ENCODE data around the gene SYNC.
A peak's percentile ranks its signal among the peaks of the same experiment; 100 is the strongest.
"Not testable (repeated sequence)": the region's sequence is repeated elsewhere in the genome, so short reads cannot be mapped to it uniquely, and the experiment has no call there.

The SYNC gene

DNA sequence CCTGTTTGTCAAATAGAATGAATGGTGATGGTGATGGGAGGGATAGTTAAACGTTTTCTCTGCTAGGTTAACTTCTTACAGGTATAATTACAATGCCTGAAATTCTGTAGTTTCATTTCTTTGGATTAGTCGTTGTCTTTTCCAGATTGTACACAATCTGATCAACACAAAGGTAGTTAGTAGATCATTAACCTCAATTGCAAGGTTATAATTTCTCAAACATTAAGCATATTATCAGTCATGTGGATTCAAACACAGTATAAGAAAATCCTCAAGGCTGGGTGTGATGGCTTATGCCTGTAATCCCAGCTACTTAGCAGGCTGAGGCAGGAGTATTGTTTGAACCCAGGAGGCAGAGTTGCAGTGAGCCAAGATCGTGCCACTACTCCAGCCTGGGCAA lies 20.6 kb downstream of the SYNC start:
- Mint-ChIP-seq H3K27me3 (no peaks in the 10 kb centered on the region), H3K4me3 (no peak overlapping the region), H3K27ac (no peak overlapping the region), H3K4me1 (peaks cover 16% of the 10 kb centered on the region), H3K9me3 (no peaks in the 10 kb centered on the region)
- no peak for DNase-seq
- no peak for ATAC-seq

- DNase-seq (no peak), ATAC-seq (no peak)
- H3K27ac Mint-ChIP-seq = peak overlapping the region in 1 of 2 donors; percentile 34
- H3K9me3 Mint-ChIP-seq = no peaks in the 10 kb centered on the region
- peaks cover 16% of the 10 kb centered on the region for H3K4me1 Mint-ChIP-seq
- H3K27me3 Mint-ChIP-seq = no peaks in the 10 kb centered on the region
- H3K4me3 Mint-ChIP-seq = no peak overlapping the region
Measured at GRCh38 chr1:32681509-32681908, 21.1 kb downstream of the SYNC start.

- no peak overlapping the region for H3K4me3 Mint-ChIP-seq
- no peaks in the 10 kb centered on the region for H3K9me3 Mint-ChIP-seq
- no peak for ATAC-seq
- H3K27me3 Mint-ChIP-seq = no peaks in the 10 kb centered on the region
- no peak overlapping the region for H3K27ac Mint-ChIP-seq
- H3K4me1 Mint-ChIP-seq = peaks cover 16% of the 10 kb centered on the region
- DNase-seq = no peak
Measured at GRCh38 chr1:32680642-32681041, 21.9 kb downstream of the SYNC start.

- H3K27ac Mint-ChIP-seq, H3K4me3 Mint-ChIP-seq, H3K27me3 Mint-ChIP-seq, ATAC-seq, DNase-seq, H3K9me3 Mint-ChIP-seq: not testable (repeated sequence)
- H3K4me1 Mint-ChIP-seq = peaks cover 16% of the 10 kb centered on the region
Measured at GRCh38 chr1:32679993-32680392, 22.6 kb downstream of the SYNC start.

DNA sequence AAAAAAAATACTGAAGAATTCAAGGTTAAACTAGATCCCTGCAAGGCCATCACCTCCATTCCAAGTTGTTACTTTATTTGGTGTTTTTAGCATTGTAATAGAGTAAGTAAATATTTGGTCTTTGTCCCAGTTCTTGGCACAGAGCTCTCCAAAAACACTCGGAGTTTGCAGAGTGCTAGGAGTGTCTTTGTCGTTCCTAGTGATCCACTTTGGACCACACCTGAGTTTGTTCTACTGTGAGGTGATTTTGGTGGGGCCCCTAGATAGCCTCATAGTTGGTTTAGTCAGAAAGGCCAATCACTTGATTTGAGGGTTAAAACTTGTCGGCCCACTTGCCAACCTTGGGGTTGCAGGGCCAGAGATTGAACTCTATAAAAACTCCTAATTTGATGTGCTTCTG lies 25.6 kb downstream of the SYNC start:
- no peak for DNase-seq
- no peaks in the 10 kb centered on the region for H3K27me3 Mint-ChIP-seq
- H3K9me3 Mint-ChIP-seq = no peaks in the 10 kb centered on the region
- H3K4me3 Mint-ChIP-seq = no peak overlapping the region
- no peak for ATAC-seq
- no peak overlapping the region for H3K27ac Mint-ChIP-seq
- no peaks in the 10 kb centered on the region for H3K4me1 Mint-ChIP-seq

DNA sequence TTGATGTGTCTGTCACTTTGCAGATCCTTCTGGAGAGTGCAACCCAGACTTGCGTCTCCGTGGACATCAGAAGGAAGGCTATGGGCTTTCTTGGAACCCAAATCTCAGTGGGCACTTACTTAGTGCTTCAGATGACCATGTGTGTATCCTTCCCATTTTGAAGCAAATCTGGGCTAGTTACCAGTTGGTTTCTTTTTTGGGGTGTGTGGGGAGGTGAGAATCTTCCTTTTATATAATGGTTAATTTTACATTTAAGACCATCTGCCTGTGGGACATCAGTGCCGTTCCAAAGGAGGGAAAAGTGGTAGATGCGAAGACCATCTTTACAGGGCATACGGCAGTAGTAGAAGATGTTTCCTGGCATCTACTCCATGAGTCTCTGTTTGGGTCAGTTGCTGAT lies 33.9 kb downstream of the SYNC start:
- not testable (repeated sequence) for H3K4me1 Mint-ChIP-seq, H3K27ac Mint-ChIP-seq, H3K4me3 Mint-ChIP-seq, H3K27me3 Mint-ChIP-seq, H3K9me3 Mint-ChIP-seq, ATAC-seq, DNase-seq

DNA sequence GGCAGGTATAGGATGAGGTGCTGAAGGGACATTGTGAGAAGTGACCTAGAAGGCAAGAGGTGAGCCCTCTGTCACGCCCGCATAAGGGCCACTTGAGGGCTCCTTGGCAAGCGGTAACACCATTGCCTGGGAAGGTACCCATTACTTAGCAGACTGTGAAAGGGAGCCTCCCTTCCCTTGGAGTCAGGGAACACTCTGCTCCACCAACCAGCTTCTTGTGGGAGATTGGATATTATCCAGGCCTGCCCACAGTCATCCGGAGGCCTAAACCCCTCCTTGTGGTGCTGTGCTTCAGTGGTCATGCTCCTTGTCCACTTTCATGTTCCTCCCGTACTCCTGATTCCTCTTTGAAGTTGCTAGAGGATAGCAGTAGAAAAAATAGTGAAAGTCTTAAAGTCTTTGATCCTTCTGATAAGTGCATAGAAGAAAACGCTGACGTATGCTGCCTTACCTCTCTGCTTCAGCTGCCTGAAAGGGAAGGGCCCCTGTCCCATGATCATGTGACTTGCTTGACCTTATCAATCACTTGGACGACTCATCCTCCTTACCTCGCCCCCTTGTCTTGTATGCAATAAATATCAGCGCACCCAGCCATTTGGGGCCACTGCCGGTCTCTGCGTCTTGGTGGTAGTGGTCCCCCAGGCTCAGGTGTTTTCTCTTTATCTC lies 35.5 kb downstream of the SYNC start:
- Mint-ChIP-seq H3K27ac (no peak overlapping the region), H3K9me3 (no peaks in the 10 kb centered on the region), H3K27me3 (no peaks in the 10 kb centered on the region), H3K4me1 (peaks cover 6% of the 10 kb centered on the region), H3K4me3 (no peak overlapping the region)
- ATAC-seq (no peak), DNase-seq (no peak)

DNA sequence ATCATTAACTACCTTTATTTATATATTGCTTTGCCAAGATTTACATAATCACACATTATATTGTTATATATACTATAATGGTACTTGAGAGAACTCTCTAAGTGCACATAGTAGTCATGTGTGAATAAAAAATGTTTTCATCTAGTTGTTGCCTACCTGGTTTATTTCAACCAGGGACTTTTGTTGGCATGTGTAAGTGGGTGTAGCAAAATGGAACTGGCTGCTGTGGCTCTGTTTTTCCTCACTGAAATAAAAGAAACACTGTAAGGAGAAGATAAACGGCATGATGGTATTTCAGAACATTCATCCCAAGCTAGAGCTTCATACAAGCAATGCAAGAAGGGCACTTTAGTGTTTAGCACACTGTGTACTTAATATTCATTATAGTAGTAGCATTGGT lies 36.7 kb downstream of the SYNC start:
- H3K27me3 Mint-ChIP-seq = no peaks in the 10 kb centered on the region
- peaks cover 7% of the 10 kb centered on the region for H3K4me1 Mint-ChIP-seq
- no peaks in the 10 kb centered on the region for H3K9me3 Mint-ChIP-seq
- ATAC-seq (no peak), DNase-seq (no peak)
- H3K27ac Mint-ChIP-seq = no peak overlapping the region
- no peak overlapping the region for H3K4me3 Mint-ChIP-seq

- no peaks in the 10 kb centered on the region for H3K27me3 Mint-ChIP-seq
- H3K27ac Mint-ChIP-seq = no peak overlapping the region
- H3K4me3 Mint-ChIP-seq = no peak overlapping the region
- ATAC-seq (no peak), DNase-seq (no peak)
- H3K9me3 Mint-ChIP-seq = no peaks in the 10 kb centered on the region
- peaks cover 57% of the 10 kb centered on the region for H3K4me1 Mint-ChIP-seq
Measured at GRCh38 chr1:32659581-32659980, 43.0 kb downstream of the SYNC start.

DNA sequence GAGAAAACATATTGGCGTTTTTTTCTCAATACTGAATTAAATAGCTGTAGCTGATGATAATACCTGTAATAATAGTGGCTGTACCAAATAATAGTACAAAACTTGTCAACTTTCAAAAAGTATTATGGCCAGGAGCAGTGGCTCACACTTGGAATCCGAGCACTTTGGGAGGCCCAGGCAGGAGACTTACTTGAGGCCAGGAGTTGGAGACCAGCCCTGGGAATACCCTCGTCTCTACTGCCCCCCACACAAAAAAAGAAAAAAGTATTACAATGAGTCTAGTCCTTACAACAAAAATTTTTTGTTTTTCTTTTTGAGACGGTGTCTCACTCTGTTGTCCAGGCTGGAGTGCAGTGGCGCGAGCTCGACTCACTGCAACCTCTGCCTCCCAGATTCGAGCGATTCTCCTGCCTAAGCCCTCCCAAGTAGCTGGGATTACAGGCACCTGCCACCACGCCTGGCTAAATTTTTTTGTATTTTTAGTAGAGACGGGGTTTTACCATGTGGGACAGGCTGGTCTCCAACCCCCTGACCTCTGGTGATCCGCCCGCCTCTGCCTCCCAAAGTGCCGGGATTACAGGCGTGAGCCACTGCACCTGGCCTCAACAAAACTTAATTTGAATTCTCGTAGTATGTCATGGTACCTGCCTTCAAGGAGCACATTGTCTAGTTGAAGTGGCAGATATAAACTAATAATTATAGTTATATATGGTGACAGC lies 50.2 kb downstream of the SYNC start:
- ATAC-seq = no peak
- peak overlapping the region; percentile 99 to 100 for H3K27ac Mint-ChIP-seq
- peaks cover 69% of the 10 kb centered on the region for H3K4me1 Mint-ChIP-seq

GRCh38 chr1:32651461-32652073 lies 51.0 kb downstream of the SYNC start:
- Mint-ChIP-seq H3K4me1 (peaks cover 63% of the 10 kb centered on the region), H3K27me3 (no peaks in the 10 kb centered on the region), H3K4me3 (peak overlapping the region; percentile 88 to 91), H3K9me3 (no peaks in the 10 kb centered on the region), H3K27ac (peak overlapping the region; percentile 99 to 100)
- peak; percentile 22 for ATAC-seq
- no peak for DNase-seq

More for the DNA sequence above, 50.2 kb downstream of the SYNC start:
- DNase-seq = no peak
- no peaks in the 10 kb centered on the region for H3K27me3 Mint-ChIP-seq
- H3K4me3 Mint-ChIP-seq = peak overlapping the region; percentile 88 to 91
- H3K9me3 Mint-ChIP-seq = no peaks in the 10 kb centered on the region

DNA sequence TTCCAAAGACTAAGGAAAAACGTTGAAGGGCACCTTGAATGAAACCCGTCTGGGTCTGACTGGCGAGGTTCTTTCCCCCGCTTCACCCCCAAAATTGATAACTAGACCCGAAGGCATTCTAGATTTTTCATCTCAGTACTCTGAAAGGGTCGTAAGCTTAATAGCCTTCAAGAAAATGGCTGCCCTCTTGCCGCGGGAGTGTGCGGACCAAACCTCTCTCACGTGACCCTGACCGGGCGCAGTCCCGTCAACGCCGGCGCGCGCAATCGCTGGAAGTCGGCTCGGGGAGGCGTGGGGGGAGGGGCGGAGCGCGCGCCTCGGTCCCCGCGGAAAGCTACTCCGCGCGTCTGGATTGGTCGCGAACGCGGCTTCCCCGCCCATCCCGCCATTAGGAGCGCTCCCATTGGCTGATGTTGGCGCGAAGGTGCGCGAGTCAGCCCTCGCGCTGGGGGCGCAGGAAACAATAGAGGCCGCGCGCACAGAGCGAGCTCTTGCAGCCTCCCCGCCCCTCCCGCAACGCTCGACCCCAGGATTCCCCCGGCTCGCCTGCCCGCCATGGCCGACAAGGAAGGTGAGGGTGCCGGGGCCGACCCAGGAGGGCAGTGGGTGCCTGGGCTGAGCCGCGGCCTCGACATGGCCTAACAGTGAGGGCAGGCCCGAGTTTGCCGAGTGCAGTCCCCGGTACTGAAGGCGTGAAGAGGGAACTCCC lies 51.7 kb downstream of the SYNC start, which contains the start of gene RBBP4:
TSS of gene RBBP4 (plus strand) at position 457 of the 709 bp plus-strand sequence. CDS start at position 556, 99 bp downstream.
- ATAC-seq = peak; percentile 93
- Mint-ChIP-seq H3K4me1 (peaks cover 60% of the 10 kb centered on the region), H3K4me3 (peak within 1 kb of the TSS; percentile 88 to 91), H3K27me3 (no peaks in the 10 kb centered on the region), H3K27ac (peak within 1 kb of the TSS; percentile 99 to 100), H3K9me3 (no peaks in the 10 kb centered on the region)
- DNase-seq = peak; percentile 99

DNA sequence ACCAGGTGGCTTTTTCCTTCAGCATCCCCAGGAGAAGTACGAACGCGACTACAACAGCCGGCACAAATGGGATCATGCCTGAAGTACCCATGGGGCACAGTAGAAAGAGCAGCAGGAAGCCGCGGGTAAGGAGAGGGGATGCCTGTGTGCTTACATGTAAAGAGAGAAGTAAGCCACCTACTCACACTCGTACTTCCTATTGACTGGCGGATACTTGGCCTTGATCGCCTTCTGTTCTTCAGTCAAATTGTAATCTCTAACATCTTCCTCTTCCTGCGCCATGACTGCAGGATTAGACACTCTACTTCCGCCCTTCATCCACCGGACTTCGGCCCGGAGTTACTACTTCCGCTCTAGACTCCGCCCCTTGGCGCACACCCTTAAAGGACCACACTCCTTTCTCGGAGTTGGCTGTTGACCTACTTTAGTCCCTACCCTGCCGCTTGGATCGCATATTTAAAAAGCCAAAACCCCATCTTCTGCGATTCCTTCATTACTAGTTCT lies 52.3 kb downstream of the SYNC start, which contains the start of gene ZBTB8OS:
TSS of gene ZBTB8OS (minus strand) at position 303 of the 504 bp plus-strand sequence. CDS start at position 282, 21 bp downstream.
- H3K27me3 Mint-ChIP-seq = no peaks in the 10 kb centered on the region
- H3K27ac Mint-ChIP-seq = peak within 1 kb of the TSS; percentile 99 to 100
- peak; percentile 84 for ATAC-seq
- peak; percentile 84 to 89 for DNase-seq
- peak within 1 kb of the TSS; percentile 88 to 91 for H3K4me3 Mint-ChIP-seq
- H3K9me3 Mint-ChIP-seq = no peaks in the 10 kb centered on the region
- H3K4me1 Mint-ChIP-seq = peaks cover 54% of the 10 kb centered on the region

GRCh38 chr1:32647308-32648134 lies 55.0 kb downstream of the SYNC start:
- Mint-ChIP-seq H3K4me3 (peak overlapping the region; percentile 88 to 91), H3K27me3 (no peaks in the 10 kb centered on the region), H3K27ac (peak overlapping the region in 1 of 2 donors; percentile 34), H3K9me3 (no peaks in the 10 kb centered on the region), H3K4me1 (peaks cover 27% of the 10 kb centered on the region)
- DNase-seq = no peak
- ATAC-seq = no peak

Data from stimulated activated naive CD8-positive, alpha-beta T cell treated with anti-CD3 and anti-CD28 coated beads, Interleukin-15, amount 100 ng/mL, for 72 hours (primary cell).